GDM1 (cell line): ENCODE results near the gene MAN2C1.
"Not testable (repeated sequence)": the region's sequence is repeated elsewhere in the genome, so short reads cannot be mapped to it uniquely, and the experiment has no call there.

Experiments
- DNase-seq: peaks from one replicate; lab custom pipeline; 2025; lab: John Stamatoyannopoulos, UW

MAN2C1 gene

DNA sequence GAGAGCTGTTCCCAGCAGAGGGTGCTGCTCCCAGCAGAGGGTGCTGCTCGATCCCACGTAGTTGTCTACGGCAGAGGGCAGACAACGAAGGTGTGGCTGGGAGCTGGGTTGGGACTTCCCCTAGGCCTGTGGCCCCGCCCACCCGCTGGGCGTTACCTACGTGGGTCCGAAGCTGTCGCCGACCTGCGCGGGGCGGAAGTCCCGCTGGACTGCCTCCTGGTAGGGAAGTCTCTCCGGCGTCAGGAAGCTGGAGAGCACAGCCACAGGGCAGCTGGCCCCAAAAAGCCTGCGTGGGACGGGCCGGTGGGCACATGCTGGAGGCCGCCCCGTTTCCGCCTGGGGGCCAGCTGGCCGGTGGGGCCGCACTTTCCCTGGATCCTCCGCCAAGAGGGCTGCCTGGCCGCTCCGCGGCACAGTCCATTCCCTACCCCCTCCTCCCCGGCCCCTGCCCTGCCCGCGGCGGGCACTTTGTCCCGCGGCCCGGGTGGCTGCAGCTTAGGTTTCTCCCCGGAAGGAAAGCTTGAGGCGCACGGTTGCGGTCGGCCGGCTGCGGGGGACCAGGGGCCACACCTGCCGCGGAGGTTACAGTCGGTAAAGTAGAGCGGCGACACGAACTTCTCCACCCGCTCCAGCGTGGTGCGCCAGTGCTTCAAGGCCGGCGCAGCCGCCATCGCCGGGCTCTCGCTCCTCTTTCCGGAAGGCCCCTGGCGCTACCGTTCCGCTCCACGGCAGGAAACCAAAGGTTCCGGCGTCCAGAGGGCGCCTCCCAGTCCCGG is at the start of gene MAN2C1:
MAN2C1 (minus strand) TSS at position 695 of the 776 bp plus-strand sequence; CDS start at position 671, 24 bp downstream.
- DNase-seq: peak; percentile 88

DNA sequence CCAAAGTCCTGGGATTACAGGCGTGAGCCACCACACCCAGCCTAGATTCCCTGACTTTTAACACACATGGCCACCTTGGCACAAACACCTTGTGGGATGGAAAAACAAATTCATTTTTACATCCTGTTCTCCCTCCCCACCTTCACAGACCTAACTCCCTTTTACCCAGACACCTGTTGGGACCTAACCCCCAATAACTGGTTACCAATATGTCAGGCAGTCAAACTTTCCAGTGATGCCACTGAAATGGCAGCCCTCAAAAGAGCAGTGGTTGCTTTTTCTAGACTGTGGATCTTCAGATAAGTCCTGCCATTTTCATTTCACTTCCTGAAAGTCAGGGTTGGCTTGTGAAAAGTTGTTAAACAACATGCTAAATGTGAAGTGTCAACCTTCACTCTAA is 48.2 kb upstream of the MAN2C1 start:
- DNase-seq: no peak

DNA sequence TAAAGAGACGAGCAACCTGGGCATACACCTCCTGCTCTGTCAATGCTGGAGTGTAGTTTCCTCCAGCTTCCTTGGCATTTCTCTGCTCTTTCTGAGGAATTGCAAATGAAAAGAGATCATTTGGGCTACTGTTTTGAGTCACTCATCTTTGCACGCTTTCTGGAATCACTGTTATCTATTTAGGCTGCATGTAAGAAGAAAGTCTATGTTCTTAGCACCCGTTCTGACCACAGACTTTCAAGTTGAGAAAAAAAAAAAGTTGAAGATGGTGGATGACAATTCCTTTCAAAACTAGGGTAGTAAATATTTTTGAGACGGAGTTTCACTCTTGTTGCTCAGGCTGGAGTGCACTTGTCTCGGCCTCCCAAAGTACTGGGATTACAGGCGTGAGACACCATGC is 41.8 kb upstream of the MAN2C1 start:
- no peak for DNase-seq

DNA sequence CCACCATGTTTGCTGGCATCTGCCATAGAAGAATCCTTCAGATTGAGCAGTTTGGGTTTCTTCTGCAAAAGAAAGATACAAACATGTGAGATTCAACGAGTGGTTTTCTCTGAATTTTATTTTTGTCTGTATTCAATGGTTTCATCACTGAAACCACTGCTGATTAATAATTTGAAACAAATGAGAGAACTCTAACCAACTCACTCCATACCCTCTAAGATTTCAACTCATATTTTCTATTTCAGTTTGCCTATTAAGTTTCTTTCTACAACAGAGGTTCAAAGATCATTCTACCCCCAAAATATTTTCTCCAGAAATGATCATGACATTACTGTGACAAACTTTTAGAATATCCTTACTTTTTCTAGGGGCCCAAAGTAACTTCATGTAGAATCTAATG is 38.7 kb upstream of the MAN2C1 start:
- DNase-seq: no peak

DNA sequence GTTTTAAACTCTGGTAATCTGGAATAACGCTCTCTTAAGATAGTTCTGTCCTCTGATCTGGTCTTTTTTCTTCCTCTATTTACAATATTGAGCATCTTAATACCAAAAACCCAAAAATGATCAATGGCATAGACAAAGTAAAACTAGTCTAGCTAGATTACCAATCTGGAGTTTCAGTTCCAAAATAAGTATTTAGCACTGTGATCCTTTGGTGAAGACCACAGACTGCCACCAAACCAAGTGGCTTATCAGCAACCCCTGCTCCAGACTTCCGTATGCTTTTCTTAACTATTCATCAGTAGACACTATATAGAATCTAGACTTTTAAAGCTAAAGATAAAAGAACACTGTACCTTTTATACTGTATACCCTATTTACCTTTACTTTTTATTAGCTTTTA is 35.5 kb upstream of the MAN2C1 start:
- no peak for DNase-seq

DNA sequence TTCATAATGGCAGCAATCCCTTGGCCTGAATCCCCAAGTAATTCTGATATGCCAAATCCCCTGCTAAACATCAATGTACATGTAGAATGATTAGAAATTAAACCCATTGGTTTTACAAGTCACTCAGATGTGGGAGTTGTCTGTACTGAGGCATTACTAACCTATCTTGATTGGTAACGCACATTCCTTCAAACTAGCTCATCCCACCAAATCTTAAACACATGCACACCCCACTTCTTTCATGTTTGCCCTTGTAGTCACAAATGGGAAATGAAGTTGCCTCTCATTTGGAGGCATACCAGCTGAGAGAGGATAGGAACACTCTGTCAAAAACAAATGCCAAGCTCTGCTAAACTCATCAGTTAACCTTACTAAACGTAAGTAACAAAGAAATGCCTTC is 29.1 kb upstream of the MAN2C1 start:
- DNase-seq: no peak

DNA sequence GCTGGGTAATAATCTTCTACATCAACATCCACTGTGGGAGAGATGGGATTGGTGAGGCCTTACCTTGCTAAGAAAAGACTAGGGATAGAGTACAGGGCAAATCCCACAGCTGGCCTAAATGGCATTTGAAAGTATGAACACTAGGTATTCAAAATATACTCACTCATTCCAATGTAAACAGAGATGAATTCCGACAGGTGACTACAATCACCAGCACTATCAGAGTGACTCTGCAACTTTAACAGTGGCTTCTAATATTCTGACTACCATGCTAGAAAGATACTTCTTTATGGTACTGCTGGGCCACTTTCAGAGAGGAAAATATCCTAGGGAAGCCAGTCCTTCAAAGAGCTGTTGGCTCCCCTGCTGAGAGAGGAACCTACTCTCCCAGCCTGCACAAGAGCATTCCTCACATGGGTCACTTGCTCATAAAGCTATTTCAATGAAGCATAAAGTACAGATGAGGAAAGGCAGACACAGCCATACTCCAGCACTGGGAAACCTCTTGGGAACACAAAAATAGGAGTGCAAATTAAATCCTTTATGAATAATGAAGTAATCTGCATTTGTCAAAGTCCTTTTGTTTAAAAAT is 21.5 kb upstream of the MAN2C1 start:
- DNase-seq: no peak

DNA sequence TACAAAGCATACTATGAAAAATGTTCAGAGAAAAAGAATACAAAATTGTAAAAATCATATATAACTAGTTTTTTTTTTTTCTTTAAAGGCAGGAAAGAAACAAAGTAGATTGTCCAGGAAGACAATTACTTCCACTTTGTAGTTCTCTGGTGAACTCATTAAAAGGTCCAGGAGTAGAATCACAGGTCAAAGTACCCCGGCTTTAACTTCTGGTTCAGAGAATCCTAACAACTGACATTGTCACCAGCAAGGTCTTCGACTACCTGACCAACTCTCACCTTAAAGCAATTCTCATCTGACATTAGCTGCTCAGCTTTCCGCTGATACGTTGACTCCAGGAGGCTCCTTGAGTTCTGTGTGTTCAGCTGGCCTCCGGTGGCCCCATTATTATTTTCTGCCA is 15.6 kb upstream of the MAN2C1 start:
- not testable (repeated sequence) for DNase-seq

DNA sequence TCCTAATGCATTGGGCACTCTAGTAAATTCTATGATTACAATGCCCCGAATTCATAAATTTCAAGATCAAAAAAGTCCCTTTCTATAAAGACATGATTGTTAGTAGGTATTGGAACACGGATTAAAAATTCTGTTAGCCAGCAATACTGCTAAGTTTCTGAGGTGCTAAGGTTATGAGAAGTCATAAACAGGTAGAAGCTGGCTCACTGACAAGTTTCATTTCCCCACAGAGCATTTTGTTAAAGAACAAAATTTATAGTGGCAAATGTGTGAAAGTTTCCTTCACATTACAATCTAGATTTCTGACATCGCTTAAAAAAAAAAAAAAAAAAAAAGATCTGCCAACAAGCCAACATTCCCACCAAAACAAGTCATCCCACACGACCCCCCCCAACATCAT is 12.4 kb upstream of the MAN2C1 start:
- DNase-seq: no peak

DNA sequence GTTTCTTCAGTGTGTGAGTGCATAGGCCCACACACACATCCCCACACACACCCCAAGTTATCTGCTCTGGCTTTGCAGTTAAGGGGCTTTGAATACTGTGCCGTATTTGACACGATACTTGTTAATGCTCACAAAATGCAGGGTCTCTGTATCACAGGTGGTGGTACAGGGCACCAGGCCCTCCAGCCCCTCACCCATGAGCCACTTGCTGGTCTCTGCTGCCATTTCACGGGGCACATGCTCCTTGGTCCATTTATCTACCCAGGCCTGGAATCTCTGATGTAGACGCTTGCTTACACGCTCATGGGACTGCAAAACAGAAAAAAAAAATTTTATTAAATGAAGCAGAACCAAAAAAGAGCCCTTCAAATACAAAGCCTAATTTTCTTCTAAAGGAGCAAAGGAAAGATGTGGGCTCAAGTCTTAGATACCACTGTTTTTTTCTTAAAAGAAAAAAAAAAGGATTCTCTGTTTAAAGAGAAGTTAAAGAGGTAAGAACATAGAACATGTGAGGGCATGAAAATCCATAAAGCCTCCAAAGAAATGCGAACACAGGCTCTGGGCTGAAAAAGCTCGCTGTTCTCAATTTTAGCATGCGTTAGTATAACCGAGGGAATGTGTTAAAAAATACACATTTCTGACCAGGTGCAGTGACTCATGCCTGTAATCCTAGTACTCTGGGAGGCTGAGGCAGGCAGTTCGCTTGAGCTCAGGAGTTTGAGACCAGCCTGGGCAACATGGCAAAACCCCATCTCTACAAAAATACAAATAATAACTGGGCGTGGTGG is 3.7 kb upstream of the MAN2C1 start:
- DNase-seq: no peak

DNA sequence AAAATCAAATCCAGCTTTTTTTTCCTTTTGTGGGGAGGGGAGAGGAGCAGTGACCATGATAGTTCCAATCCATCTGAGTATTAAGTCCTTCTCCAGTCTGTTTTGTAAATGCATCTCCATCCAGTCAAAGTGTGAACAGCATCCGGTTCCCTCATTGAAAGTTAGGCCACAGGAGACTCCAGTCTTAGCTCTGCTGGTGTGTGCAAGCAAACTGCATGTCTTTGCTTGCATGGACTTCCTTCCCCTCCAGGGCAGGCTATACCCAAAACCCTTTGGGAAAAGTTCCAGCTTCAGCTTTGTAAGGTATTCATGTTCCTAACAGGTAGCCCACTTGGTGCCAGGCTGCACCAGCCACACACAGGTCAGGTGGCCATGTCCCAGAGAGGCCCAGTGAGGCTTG is 3.1 kb upstream of the MAN2C1 start:
- DNase-seq: no peak

DNA sequence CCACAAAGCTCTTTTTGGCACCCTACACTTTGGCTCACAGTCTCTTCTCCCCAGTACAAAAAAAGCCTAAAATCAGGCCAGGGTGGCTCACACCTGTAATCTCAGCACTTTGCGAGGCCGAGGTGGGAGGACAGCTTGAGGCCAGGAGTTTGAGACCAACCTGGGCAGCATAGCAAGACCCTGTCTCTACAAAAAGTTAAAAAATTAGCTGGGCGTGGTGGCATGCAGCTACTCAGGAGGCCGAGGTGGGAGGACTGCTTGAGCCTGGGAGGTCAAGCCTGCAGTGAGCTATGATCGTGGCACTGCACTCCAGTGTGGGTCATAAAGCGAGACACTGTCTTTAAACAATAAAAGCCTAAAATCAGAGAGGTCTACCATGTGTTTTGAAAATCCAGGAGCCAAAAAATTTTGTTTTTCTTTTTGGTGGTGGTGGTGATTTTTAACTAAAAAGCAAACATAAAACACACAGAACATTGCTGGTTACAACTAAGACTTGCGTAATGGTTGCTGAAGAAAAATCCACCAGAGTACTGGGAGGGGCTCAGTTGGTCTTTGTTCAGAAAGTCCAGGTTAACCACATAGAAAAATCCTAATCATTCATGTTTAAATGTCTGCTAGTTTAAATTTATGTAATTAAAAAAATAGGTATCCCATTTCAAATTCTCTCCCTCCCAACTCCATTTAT is 1.6 kb upstream of the MAN2C1 start:
- DNase-seq: no peak

DNA sequence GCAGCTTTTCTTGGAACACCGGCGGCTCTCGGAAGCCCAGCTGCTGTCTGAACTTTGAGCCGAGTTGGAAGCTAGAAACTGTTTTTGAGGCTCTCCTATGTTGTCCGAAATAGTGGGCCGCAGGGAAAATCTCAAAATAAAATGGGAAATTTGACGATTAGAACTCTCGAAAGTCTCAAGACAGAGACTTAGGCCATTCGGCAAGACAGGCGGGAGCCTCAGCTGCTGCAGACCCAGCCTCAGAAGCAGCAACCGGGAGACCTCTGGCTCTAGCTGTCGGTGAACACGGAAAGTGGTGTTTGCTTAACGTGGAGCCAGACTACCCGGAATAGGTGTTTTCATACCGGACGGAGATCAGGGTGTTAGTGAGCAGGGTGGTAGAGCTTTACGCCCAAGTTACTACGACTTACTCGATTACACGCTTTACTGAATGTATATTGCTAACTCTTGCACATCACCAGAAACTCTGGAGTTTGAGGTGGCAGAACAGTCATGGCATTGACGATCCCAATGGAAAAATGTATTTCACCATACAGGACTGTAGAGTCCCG is 357 bp upstream of the MAN2C1 start:
- no peak for DNase-seq

DNA sequence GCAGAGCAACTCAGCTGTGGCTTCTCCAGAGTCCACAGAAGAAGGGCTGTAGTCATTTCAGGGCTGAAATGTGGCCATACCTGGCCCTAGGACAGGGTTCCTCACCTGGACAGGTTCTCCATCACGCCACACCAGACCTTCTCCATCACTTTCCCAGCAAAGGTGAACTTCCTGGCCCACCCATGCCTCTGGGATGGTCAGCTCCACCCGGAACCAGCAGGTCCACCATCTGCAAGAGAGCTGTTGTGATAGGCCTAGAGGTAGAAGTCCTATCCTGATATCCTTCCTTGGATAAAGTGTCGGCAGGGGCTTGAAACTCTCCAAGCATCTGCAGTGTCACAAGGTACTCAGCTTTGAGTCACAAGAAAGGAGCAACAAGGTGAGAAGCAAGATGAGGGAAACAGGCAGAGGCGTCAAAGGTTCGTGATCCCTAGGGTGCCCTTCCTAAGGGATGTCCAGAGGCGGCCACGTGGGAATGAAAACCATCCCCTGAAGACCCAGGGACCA is 948 bp downstream of the MAN2C1 start:
- DNase-seq: no peak

DNA sequence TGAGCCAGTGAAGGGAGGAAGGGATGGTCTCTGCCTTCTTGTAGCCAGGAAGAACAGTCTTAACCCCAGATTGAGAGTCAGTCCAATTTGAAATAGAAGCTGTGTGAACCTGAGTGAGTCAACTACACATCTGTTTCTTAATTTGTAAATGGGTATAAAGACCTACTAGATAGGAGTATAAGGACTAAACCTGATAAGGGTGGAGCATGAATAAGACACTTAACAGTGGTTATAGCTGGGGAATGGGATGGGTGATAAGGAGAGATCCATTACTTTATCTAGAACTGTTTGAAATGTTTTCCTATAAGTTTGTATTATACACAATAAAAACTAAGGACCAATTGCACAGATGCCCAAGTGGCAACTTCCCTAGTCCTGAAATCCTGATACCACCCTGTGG is 1.4 kb downstream of the MAN2C1 start:
- no peak for DNase-seq

DNA sequence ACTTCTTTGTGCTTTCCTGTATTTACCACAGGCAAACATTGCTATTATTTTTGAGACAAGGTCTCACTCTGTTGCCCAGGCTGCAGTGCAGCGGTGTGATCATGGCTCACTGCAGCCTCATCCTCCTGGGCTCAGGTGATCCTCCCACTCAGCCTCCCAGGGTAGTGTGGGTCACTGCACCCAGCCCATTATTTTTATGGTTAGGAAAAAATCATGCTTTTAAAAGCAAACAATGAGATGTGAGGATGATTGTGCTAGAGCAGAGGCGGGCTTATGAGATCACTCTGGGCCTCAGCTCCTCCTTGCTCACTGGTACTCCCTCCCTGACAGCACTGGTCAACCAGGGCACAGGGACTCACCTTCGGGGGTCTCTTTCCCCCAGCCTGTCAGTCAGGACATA is 2.2 kb downstream of the MAN2C1 start:
- no peak for DNase-seq

DNA sequence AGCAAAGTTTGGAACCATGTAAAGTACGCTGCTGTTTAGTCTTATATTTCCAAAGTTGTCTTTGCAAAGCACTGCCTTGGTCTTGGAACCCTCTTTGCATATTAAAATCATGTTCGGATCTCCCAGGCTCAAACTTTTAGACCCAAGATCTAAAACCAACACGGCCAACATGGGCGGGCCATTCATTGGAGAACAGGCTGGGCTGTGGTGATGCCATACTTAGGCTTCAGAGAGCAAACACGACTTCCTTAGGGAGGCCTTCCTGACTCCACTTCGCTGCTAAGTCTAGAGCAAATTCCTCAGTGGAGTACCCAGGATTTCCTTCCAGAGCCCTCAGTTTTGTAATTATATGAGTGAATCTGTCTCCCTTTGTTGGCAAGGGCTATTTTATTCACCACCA is 3.5 kb downstream of the MAN2C1 start:
- no peak for DNase-seq

DNA sequence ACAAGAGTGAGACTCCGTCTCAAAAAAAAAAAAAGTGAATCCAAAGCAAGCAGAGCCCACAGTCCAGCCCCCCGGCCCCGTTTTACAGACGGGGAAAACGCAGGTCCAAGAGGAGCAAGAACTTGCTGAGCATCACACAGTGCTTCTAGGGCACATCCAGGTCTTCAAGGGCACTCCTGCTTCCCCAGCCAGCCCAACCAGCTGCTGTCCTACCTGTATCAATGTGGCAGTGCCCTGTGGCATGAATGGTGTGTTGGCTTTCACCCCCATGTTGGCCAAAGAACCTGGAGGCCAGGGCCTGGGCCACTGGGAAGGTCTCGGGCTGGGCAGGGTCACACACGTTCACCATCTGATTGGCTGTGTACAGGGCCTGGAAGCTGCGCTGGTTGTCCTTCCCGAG is 4.6 kb downstream of the MAN2C1 start:
- DNase-seq: no peak

DNA sequence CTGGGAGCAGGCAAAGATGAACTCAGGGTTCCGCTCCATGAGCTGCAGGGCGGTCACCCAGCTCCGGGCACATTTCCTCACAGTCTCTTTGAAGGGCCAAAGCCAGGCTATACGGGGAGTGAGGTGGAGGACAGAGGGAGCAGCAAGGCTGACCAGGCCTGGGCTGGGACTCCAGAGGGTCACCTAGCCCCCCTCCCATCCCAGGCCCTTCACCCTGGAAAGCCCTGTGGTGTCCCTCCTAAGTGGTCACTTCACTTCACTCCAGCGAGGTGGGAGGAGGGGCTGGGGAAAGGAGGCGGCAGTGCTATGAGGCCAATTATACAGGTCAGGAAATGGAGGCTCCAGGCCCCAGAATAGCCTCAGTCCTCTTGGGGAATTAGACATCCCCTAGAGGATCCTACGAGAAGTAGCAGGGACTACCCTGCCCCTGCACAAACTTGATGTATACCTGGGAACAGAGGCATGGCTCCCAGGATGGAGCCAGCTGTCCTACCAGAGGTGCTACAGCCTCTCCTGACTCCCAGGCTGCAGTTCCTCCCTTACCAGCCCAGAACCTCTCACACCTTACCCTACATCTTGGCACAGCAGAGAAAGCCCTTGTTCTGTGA is 5.7 kb downstream of the MAN2C1 start:
- DNase-seq: no peak

DNA sequence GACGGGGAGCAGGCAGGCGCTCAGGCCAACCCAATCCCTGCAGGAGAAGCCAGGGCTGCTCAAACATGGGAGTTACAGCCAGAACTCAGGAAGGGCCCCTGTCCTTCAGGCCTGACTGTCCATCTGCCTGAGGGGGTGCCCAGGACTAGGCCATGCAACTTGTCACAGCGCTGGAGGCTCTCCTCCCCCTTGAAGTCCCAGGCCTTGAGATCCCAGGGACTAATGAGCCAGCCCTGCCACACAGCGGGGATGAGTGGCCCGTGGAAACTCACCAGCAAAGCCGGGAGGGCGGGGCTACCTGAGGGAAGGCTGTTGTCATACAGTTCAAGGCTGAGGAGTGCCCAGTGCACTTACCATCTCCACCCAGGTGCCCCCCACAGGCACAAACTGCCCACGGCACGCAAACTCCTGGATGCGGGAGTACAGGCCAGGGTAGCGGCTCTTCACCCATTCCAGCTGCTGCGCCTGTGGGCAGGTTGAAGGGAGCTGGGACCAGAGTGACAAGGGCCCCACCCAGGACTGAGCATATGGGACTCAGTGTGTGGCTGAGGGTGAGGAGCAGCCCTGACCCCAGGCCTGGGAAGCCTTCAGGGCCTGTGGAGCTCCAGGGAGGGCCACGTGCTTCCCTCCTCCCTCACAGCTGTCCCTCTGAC is 6.3 kb downstream of the MAN2C1 start:
- no peak for DNase-seq

DNA sequence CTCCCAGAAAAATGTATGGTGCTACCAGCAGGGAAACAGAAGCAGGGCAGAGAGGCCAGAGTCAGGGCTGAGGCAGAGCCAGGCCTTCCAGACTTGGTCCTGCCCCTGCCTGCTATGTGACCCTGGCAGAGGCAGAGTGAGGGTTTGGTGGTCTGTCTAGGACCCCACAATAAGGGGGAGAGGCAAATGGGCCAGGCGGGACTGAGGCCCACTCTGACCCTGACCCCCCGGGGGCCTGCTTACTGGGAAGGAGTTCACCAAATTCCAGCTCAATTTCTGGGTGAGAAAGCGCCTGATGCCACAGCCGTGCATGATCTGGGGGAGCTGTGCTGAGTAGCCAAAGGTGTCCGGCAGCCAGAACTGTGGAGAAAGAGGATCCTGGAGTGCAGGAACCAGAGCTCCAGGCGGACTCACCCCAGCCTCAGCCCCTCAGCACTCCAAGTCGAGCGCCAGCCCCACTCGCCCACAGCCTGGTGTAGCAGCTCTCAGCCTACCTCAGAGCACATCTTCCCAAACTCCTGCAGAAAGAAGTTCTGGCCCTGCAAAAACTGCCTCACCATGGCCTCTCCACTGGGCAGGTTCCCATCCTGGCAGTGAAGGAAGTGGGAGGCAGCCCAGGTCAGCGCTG is 6.9 kb downstream of the MAN2C1 start:
- DNase-seq: no peak
